GM19023 (cell line): ENCODE measurements around the gene TMEM184C.

Source experiments
- ATAC-seq: cut with Tn5 transposase; IDR thresholded peaks from one replicate; pipeline ENCODE4 v1.9.1; 2021; ENCODE audit warnings: mild to moderate bottlenecking, moderate library complexity; ENCODE audit not compliant: unreplicated experiment

TMEM184C gene

GRCh38 chr4:147648656-147649055, 31.5 kb downstream of the TMEM184C start:
- no peak for ATAC-seq

DNA sequence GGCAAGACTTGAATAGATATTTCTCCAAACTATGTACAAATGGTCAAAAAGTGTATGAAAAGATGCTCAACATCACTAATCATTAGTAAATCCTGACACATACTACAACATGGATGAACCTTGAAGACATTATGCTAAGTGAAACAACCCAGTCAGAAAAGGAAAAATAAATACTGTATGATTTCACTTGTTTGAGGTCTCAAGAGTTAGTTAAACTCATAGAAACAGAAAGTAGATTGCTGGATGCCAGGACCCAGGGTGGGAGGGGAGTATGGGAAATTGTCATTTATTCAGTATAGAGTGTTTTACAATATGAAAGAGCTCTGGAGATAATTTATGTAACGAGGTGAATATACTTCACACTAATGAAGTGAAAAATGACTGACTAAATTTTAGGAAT, 34.4 kb downstream of the TMEM184C start:
- no peak for ATAC-seq

- no peak for ATAC-seq
These were observed 38.4 kb downstream of the TMEM184C start for GRCh38 chr4:147655639-147656038.

DNA sequence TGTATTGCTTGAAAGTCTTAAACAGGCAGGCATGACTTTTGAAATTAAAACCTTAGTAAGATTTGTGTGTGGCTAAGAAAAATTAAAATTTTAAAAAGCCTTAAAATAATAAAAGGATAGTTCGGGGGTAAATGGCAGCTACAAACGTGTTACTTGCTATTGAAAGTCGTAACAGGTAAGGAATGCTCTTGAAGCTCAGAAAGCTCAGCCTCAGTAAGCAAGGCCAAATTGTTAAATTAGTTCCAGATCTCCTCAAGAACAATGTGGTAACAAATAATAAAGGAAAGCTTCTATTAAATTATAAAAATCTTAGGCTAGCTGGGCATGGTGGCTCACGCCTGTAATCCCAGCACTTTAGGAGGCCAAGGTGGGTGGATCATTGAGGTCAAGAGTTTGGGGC, 41.3 kb downstream of the TMEM184C start:
- ATAC-seq = no peak

DNA sequence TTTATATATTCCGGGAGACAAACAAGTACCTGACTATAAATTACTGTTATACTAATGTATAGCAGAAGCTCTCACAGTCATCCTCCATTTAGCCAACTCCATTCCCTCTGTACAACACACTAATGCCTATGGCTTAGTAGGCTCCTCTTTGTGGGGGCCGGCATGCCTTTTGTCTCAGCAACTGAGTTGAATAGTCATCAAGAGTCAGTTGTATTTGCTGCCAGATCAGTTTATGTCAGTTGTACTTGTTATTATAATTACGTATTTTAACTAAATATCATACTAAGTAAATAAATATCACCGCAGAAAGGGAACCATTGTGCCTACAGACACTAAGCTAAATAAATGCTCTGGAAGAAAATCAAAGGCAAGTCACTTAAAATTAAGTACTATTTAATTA, 56.9 kb downstream of the TMEM184C start:
- ATAC-seq = no peak

- no peak for ATAC-seq
These were observed 57.3 kb downstream of the TMEM184C start for GRCh38 chr4:147674496-147674895.

- ATAC-seq = no peak
These were observed 60.9 kb downstream of the TMEM184C start for GRCh38 chr4:147678106-147678505.

GRCh38 chr4:147678796-147679549, 61.8 kb downstream of the TMEM184C start:
- no peak for ATAC-seq

GRCh38 chr4:147682755-147683154, 65.6 kb downstream of the TMEM184C start:
- ATAC-seq = no peak

DNA sequence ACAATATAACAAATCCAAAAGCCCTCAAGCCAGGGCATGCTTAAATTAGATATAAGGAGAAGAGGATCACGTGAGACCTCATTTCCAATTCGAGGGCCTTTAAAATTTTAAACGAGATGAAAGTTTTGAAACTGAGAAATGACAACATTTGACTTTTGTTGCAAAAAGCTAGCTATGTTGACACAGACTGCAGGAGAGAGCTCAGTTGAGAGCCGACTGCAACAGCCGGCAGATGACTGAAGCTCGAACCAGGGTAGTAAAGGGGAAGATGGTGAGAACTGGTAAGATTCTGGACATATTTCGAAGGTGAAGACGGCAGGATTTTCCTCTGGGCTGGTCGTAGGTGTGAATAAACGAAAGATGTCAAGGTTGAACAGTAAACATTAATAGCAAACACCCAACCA, 66.0 kb downstream of the TMEM184C start:
- ATAC-seq = no peak

DNA sequence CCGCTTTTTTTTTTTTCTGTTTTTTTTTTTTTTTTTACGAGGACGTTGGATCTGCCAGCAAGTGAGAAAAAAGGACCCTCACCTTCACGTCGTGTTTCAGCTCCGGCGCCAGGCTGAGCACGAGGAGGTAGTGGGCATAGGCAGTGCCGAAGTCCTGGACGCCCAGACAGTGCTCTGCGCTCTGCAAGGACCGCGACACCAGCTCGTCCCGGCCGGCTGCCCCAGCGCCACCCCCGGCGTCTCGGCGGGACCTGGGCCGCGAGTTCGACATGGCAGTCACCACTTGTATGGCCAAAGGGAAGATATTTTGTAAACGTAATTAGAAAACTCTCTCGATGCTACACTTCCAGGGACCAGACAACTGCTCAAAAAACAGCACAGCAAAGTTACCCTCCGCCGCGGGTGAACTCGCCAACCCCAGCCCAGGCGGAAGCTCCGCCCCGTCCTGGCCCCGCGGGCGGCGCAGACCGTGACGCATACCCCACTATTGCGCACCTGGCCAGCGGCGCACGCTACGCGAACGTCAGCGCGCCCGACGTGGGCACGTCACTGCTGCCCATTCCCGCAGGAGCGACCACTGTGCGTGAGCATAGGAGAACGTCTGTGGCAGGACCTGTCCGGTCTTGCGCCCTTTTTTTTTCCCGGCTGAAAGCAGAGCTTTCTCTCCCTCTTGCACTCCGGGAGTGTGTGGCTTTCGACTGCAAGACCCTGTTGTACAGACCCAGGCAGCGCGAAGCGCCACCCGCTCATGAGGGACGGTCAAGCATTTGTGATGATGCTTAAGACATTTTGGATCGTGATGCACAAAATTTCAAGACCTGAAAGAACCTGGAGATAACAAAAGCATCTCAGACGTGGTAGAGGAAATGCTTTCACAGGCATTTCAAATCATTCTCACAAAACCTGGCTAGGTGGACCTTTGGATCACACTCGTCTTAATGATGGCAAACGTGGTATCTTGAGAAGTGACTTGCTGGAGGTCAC, 66.8 kb downstream of the TMEM184C start, which contains the start of gene PRMT9:
Gene PRMT9, minus strand, starts transcription at position 447 of the 984 bp plus-strand sequence. Its CDS starts 176 bp downstream, at position 271.
- ATAC-seq = peak; percentile 100

- no peak for ATAC-seq
These were observed 71.9 kb downstream of the TMEM184C start for GRCh38 chr4:147689067-147689466.

DNA sequence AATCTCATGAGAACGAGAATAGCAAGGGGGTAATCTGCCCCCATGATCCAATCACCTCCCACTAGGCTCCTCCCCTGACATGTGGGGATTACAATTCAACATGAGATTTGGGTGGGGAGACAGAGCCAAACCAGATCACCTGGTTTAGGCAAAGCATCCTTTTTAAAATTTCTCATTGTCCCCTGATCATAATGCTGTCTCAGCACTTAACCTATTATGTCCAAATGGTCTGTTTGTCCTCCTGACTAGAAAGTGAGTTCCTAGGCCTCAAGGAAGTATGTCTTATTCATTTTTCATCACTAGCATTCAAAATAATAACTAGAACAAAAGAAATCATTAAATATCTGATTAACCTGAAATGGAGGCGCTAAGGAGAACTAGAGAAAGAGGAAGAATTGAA, 74.6 kb downstream of the TMEM184C start:
- ATAC-seq = no peak

DNA sequence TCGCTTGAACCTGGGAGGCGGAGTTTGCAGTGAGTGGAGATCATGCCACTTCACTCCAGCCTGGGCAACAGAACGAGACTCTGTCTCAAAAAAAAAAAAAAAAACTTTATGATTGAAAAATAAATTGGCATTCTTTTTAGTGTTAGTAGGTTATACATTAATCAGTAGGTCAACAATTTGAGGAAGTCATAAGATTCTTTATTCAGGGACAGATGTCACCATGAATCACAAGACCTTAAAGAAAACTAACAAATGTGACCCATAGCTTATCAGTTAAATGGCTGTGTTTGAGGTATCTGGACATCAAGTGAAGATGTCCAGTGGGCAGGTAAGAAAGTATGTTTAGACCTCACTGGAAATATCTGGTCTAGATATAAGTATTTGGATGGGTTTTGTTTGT, 76.0 kb downstream of the TMEM184C start:
- ATAC-seq = no peak

GRCh38 chr4:147696866-147697265, 79.7 kb downstream of the TMEM184C start:
- no peak for ATAC-seq

GRCh38 chr4:147704846-147705245, 87.6 kb downstream of the TMEM184C start:
- ATAC-seq = no peak

DNA sequence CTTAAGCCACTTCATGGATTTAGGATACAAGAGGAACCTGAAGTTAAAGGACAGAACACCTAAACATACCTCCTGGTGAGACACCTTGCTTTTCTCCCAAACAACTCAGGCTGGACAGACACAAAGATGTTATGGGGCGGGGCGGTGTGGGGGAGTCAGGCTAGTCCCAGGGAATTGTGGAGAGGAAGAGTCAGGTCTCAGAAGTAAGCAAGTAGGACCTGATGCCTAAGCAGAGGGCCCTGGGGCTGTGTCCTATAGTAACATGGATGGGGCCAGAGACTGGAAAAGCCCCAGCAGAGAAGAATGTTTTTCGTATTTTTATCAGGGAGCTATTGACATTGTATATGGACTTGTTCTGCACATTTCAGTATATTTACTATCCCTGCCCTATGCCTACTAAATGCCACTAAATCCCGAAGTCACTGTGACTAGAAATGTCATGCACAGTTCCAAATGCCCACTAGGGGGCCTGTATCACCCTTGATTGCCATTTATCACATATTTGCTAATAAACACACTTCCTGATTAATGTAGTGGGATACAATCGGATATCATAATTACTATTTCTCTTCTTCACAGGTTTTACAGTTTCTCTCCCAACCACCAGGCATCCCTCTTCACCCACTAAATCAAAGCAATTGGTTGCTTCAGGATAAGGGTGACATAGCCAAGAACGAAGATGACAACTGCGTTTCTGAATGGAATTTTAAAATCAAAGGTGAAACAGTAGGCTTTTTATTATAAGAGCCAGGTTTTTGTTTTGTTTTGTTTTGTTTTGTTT, 90.9 kb downstream of the TMEM184C start:
- peak; percentile 61 for ATAC-seq

GRCh38 chr4:147709999-147710398, 92.8 kb downstream of the TMEM184C start:
- ATAC-seq = no peak

GRCh38 chr4:147714575-147715401, 97.6 kb downstream of the TMEM184C start:
- no peak for ATAC-seq

DNA sequence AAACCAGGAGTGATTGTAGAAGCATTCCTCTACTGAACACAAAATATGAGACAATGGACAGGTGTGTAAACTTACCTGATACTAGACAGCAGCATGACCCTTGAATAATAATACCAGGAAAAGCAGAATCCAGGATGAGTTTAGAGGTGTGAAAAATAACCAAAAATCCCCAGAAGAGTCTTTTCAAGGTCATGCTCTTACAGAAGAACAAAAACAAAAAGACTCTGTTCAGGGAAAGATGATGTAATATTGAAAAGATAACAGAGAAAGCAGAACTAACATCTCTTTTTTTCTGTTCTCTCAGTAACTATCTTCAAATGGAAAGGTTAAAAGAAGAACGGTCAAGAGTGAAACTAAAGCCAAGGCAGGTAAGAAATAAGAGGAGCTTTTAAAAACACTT, 100.7 kb downstream of the TMEM184C start:
- ATAC-seq = peak; percentile 83
